ENCODE results near the gene KLC4.
A peak's percentile ranks its signal among the peaks of the same experiment; 100 is the strongest.

Gene KLC4

DNA sequence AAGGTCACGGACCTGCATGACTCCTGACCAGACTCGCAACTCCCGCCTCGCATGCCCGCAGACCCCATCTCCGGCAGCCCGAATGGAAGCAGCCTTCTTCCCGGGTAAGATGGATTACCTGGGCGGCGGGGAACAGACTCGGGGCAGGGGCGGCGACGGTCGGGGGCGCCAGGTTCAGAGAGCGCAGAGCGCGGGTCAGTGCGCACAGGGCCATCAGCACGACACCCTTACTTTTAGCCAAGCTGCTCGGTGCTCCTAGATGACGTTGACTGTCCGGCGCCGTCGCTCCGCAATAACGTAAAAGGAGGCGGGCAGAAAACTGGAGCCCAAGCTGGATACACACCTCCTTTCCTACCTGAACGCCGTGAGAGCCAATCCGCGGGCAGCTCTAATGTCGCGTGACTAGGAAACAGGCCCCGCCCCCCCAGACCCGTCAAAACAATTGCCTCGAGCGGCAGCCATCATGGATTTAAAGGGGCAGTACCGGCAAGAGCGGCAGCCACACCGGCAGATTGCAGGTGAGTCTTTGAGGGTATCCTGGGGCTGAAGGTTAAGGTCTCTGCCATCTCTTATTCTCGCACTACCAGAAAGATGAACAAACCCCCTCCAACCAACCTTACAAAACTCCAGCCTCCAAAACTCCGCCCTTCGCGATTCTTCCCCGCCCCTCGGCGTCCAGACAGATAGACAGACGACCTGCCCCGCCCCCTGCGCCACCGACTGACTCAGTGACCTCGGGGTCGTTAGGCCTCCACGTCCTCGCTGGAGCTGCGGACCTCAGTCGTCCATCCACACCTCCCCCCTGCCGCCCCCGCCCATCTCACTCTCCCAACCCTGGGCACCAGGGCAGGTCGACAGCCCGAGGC, at the start of gene KLC4, which contains the start of gene MRPL2:
TSS of gene KLC4 (plus strand) at position 464 of the 866 bp plus-strand sequence. CDS start 1,705 bp downstream, outside the sequence.
TSS of gene MRPL2 (minus strand) at position 267 of the 866 bp plus-strand sequence. CDS start at position 214, 53 bp downstream.
- peak; percentile 95 for DNase-seq (ENCODE audit: low read depth)

DNA sequence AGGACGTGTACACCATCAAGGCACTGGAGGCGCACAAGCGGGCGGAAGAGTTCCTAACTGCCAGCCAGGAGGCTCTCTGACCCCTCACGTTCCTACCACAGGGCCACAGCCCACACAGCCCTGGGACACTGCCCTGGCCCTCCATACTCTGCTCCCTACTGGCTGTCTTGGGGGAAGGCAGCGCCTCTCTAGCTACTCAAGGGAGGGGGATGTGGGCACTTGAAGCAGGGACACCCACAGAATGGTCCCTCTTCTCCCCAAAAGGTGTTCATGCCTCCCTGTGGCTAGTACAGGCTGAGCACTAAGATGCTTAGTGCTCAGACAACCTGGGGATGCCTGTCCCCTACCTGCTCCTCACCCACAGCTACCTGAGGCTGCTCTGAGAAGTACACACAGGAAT, 48.2 kb upstream of the KLC4 start:
- DNase-seq (ENCODE audit: low read depth): no peak

DNA sequence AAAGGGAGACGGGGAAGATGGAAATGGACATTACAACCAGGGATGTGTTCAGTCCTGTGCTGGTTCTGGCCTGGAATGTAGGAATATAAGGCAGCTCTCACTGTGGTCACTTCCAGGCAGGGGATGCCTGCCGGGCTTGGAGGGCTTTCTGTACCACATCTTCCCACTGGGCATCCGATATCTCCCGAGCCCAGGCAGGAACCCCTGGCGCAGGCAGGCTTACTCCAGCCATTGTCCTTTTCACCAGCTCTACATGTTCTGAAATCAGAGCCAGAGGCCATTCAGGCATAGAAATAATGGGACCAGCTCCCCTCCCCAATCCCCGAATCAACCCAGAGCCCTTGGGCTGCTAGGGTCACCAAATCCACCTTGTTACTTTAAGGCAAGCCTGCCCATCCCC, 47.1 kb upstream of the KLC4 start:
- DNase-seq (ENCODE audit: low read depth): no peak

DNA sequence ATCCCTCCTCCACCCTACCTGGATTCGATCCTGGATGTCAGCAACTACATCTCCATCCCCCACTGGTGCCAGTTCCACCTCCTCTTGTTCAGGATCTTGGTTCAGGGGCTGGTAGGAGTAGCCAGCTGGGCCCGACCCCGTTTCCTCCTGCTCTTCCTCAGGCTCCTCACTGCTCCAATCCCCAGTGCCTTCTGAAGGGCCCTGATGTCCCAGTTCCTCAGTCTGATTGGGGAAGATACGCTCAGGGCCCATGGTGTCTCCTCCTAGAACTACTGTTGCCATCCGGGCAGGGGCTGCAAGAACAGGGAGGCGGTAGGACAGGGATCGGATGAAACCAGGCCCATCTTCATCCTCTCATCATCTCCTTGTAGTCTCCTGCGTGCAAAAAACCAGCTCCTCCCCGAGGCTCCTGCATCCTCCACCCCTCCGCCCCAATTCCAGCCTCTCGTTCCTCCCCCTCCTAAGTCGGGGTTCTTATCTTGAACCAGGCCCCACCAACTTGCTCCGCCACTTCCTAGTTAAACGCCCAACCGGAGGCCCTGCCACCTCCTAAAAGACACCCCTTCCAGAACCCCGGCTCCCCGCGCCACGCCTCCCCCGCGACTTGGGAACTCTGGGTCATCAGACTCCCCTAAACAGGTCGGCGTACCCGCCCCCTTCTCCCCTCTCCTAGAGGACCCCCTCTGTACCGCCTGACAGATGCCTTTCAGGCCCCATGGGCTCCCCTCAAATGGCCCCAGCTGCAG, 46.2 kb upstream of the KLC4 start:
- no peak for DNase-seq (ENCODE audit: low read depth)

DNA sequence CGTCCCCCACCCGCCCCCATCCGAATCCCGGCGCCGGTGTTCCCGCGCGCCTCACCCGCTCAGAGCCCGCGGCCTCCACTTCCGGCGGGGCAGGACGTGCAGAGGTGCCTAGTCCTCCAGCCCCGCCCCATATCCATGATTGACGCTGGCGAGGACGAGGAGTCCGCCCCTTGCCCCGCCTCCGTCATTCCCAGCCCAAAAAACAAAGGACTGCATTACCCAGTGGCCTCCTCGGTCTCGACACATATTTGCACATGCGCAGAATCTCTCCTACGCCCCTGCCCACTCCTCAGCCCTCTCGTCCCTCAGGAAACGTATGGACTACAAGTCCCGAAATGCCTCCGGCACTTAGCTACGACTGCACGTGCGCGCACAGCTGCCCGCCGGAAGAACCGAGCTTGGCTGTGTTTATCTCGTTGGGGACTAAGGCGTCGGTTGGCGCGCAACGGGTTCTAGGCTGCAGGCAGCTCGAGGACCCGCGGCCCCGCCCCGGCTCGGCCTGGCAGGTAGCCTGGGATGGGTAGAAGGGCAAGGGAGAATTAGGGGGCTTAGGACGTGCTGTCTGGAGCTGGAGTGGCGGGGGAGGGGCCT, 45.5 kb upstream of the KLC4 start, which contains the start of the genes KLHDC3 and MEA1:
TSS of gene KLHDC3 (plus strand) at position 407 of the 591 bp plus-strand sequence. CDS start 2,944 bp downstream, outside the sequence.
TSS of gene MEA1 (minus strand) at position 104 of the 591 bp plus-strand sequence. CDS start 133 bp downstream, outside the sequence.
- DNase-seq (ENCODE audit: low read depth): peak; percentile 96

DNA sequence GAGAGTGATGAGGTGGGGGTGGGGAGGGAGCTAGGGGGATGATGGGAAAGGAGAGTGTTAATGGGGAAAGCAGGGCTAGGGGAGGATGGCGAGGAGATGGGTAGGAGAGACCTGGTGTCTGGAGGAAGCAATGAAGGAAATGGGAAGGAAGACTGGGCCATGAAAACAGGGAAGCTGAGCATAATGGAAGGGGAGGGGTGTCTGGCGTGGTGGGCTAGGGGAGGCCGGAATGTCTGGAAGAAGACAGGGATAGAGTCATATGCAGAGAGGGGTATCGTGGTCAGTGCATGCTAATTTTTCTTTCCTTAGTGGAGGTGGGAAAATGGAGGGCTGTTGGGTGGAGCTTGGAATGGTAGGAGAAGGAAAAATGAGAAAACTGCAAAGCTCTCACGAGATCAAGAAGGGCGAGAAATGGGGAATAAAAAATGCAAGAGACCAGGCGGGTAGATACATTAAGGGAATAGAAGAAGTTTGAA, 45.0 kb upstream of the KLC4 start:
- no peak for DNase-seq (ENCODE audit: low read depth)

- no peak for DNase-seq (ENCODE audit: low read depth)
Measured at GRCh38 chr6:43016176-43016942, 43.1 kb upstream of the KLC4 start.

DNA sequence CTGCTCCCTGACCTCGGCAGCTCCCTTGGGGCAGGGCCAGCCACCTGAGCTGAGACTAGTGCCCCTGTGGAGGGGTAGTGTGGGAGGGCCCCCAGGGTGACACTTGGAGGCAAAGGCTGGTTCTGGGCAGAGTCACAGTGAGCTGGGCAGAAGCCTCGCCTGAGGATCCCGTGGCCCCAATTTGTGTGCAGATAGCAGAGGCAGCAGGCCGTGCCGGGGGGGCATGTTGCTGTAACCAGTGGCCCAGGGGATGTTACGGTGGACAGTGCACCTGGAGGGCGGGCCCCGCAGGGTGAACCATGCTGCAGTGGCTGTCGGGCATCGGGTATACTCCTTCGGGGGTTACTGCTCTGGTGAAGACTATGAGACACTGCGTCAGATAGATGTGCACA, 42.5 kb upstream of the KLC4 start:
- DNase-seq (ENCODE audit: low read depth): no peak

DNA sequence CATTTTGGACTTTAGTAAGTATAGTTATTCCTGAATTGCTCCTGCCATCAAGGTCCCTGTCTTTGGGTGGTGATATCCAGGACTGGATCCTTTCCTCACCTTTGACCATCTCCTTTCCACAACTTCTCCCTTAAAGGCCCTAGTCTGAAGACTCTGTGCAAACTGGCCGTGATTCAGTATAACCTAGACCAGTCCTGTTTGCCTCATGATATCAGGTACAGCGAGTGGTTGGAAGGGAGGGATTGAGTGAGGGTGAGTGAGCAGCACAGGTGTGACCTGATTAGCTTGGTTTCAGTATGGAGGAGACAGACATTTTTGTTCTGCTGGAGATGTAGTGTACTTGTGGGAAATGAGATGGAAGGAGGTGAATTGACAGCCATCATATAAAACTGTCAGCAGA, 40.3 kb upstream of the KLC4 start:
- DNase-seq (ENCODE audit: low read depth): no peak

GRCh38 chr6:43020052-43020705, 39.3 kb upstream of the KLC4 start:
- DNase-seq (ENCODE audit: low read depth): no peak

- DNase-seq (ENCODE audit: low read depth): no peak
Measured at GRCh38 chr6:43020847-43021246, 38.6 kb upstream of the KLC4 start.

DNA sequence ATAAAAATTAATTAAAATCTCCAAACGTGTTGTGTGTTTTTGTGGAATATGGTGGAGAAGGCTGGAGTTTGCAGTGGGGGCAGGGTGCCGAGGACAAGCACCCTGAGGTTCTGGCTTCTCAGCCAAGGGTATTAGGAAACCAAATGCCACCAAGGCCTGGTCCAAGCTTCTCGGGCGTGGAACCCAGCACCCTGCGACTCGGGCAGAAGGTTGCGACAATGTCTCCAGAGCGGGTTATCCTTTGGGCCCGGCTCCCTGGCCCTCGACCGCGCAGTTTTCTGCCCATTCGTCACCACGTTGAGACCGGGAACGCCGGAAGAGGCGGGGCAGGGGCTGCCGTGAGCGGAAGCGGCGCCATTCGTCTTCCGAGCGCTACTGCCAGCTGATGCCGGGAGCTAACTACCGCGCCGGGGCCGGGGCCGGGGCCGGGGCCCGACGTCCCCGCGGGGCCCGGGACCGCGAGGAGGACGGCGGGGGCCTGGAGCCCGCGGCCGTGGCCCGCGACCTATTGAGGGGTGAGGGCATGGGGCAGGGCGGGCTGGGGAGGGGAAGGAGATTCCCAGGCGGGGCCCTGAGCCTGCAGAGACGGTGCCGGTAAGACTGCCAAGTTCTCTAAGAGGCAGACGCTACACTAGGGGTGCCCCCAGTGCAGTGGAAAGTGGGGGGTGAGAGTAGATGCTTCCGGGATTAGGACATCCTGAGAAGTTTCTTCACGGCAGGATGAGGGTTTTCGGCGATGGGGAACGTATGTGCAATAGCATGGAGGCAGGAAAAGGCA, 38.0 kb upstream of the KLC4 start, which contains the start of gene RRP36:
TSS of gene RRP36 (plus strand) at position 354 of the 778 bp plus-strand sequence. CDS start at position 386, 32 bp downstream.
- peak; percentile 60 for DNase-seq (ENCODE audit: low read depth)

DNA sequence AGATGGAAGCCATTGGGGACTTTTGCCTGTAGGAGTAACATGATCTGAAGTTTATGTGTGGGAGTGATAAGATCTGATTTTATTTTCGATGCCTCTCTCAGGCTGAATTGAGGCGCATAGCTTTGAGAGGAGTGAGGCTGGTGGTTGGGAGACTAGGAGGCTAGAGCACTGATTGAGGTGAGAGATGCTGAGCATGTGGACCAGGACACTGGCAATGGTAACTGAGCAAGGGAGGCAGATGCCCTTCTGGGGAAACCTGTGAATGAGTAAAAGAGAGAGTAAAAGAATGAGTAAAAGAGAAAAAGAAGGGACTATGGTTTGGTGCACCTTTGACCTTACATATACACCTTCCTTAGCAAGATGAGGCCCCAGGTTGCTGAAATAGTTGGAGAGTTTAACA, 35.0 kb upstream of the KLC4 start:
- no peak for DNase-seq (ENCODE audit: low read depth)

- DNase-seq (ENCODE audit: low read depth): no peak
Measured at GRCh38 chr6:43026365-43026764, 33.1 kb upstream of the KLC4 start.

GRCh38 chr6:43029120-43029519, 30.3 kb upstream of the KLC4 start:
- no peak for DNase-seq (ENCODE audit: low read depth)

GRCh38 chr6:43032326-43032725, 27.1 kb upstream of the KLC4 start:
- no peak for DNase-seq (ENCODE audit: low read depth)

GRCh38 chr6:43033496-43034189, 25.8 kb upstream of the KLC4 start:
- DNase-seq (ENCODE audit: low read depth): no peak

GRCh38 chr6:43034190-43034525, 25.3 kb upstream of the KLC4 start:
- no peak for DNase-seq (ENCODE audit: low read depth)

- no peak for DNase-seq (ENCODE audit: low read depth)
Measured at GRCh38 chr6:43035495-43036194, 23.8 kb upstream of the KLC4 start.
